OCI-M1 (cell line): ENCODE data around the gene ZNF514.
"Not testable (repeated sequence)": the region's sequence is repeated elsewhere in the genome, so short reads cannot be mapped to it uniquely, and the experiment has no call there.

Experiments
- DNase-seq: peaks from one replicate; lab custom pipeline; 2025; lab: John Stamatoyannopoulos, UW

The ZNF514 gene

DNA sequence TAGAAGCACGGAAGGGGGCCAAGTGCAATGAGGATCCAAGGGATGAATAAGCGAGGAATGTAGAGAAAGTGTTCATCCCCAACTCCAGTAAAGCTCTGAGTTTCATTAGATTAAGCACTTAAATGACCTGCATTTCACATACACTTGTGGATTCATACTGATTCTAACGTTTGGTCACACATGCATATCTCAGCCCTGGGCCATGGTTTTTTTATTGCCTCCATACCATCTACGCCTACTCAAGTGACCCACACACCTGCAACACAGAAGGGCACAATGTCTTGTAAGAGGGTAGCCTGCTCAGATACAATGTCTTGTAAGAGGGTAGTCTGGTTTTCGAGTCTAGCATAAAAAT is 37.5 kb downstream of the ZNF514 start:
- DNase-seq, result no peak

DNA sequence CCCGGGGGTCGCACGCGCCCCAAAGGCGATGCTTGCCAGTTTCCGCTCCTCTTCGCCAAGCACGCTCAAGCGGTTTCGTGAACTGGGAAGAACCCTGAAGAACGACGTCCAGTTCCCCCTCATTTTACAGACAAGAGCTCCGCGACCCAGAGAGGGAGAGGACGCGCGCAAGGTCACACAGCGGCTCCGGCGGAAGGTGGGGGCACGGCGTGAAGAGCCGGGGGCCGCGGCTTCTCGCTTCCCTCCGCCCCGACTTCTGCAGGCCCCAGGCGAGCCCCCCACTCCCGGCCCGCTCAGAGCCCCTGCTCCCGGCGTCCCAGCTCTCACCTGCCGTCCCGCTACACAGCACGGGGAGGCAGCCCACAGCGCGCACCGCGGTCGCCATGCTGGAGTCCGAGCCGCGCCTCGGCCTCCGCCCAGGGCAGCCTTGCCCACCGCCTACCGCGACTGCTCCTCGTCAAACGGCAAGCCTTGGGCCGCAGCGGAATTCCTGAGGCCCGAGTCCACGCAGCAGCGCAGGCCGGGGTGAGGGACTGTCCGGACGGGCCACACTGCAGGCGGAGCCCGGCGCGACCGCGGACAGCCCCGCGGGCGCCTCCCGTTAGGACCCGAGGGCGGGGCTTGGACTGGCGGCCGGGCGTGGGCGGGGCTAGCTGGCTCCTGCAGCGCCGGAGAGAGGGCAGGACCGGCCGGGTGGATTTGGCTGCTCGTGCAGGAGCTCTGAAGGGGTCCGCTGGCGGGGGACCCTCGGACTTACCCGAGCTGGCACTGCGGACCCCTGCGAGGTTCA is 38.0 kb downstream of the ZNF514 start, which contains the start of gene MRPS5:
Gene MRPS5 (minus strand): TSS at position 402 of the 790 bp plus-strand sequence. CDS start 17 bp downstream, at position 385.
- DNase-seq, result peak; percentile 88

DNA sequence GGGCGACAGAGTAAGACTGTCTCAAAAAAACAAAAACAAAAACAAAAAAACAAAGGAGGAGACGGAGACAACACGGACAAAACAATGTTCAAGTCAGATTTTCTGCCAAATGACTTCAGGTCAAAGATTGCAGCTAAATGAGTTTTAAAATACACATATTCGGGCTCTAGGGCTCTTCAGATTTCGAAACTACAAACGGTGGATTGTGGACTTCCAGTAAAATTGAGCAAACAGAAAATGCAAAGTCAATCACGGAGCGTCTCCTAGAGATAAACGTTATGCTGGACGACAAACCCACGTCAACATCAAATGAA is 38.6 kb downstream of the ZNF514 start:
- DNase-seq, result peak; percentile 67

DNA sequence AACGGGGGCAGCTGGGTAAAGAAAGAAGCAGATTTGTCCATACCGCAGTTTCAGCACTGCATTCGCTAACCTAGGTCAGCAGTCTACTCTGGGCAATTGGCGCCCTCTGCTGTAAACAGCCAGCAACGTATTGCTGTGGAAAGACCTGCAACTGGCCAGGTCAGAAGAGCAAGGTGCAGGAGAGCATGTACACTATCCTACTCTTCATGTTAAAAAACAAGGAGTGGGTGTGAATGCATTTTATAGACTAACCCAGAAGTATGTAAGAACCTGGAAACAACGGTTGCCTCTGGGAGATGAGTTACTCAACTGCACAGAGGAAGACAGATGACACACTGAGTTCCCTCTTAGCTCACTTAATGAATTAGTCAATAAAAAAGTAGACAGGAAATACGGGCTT is 44.2 kb downstream of the ZNF514 start:
- peak; percentile 64 for DNase-seq

DNA sequence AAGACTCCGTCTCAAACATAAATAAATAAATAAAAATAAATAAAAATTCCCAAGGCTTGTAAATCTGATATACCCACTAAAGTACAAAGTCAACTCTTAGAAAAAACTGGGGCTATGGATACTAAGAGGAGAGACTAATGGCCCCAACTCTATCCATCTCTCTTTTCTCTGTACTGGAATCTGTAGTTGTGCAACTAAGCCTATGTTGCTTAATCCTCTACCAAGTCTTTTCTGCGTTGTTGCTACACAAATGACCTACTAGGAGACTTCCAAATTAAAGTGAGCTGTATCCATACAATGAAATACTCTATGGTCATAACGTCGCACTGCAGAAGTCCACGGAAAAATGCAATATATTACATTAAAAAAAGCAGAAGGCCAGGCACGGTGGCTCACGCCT is 46.2 kb downstream of the ZNF514 start:
- DNase-seq, result no peak

DNA sequence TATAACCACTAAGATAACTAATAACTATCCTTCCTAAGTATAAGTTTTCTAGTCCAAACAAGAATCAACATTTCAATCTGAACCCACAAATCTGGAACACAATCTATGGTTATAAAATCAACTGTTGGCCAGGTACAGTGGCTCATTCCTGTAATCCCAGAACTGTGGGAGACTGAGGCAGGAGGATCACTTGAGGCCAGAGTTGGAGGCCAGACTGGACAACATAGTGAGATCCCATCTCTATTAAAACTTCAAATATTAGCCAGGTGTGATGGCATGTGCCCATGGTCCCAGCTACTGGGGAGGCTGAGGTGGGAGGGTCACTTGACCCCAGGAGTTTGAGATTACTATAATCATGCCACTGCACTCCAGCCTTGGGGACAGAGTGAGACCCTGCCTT is 49.3 kb downstream of the ZNF514 start:
- DNase-seq, result no peak

DNA sequence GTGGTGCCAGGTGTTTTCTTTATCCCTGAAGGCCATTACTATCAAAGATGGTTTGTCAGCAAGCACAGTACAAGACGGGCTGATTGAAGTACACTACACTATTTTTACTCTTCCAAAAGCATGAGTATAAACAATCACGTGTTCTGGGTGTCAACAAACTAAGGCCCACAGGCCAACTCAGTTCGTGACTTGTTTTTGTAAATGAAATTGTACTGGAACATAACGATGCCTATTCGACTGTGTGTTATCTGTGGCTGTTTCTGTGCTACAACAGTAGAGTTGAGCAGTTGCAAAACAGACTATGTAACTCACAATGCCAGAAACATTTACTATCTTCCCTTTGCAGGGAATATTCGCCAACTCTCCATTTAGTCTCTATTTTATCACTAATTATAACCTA is 50.4 kb downstream of the ZNF514 start:
- no peak for DNase-seq

DNA sequence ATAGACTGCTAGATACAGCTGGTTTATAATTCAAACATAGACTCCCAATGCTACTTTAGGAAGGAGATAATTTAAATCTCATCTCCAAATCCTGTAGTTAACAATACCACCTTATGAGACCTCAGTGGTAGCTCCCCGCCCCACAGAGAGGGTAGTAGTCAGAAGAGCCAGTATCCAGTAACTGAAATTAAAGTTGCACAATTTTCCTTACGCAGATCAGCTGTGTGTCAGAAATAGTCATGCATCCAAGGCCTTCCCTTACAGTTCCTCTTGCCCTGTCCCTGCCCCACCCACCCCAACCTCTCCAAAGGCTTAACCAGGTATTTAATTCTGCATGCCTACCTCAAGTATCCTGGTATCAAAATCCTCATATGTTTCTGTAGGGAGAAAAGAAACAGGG is 53.6 kb downstream of the ZNF514 start:
- DNase-seq, result no peak

DNA sequence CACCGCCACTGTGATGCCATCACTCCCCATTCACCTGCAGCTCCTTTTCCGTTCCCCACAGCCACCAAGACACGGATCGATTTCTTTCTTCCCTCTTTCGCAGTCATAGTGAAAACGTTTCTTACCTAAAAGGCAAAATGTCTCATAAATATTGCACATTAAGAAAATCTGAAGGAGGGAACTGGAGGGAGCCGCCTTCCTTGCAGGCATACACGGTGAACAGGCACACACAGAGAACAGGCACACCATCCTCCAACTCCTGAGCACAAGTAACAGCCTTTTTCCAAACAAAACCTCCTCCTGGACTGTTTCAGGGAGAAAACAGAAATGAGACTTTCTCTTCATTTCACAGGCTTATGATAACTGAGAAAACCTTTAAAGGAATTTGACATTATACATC is 55.0 kb downstream of the ZNF514 start:
- DNase-seq, result no peak

DNA sequence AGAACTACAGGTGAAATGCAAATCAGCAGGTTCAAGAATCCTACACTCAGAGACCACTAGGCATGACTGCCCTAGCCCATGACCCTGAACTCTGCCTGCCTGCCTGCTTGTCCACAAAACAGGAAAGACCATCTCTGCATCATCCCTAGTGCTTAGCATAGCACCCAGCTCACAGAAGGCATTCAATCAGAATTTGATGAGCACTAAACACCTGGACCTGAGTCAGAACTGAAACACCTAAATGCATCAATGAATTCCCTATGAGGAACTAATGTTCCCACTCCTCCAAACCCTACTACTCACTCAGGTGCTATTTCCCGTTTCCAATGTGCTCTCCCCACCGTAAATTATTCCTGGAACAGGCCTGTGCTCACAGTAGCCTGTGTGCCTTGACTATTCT is 59.7 kb downstream of the ZNF514 start:
- DNase-seq, result no peak

DNA sequence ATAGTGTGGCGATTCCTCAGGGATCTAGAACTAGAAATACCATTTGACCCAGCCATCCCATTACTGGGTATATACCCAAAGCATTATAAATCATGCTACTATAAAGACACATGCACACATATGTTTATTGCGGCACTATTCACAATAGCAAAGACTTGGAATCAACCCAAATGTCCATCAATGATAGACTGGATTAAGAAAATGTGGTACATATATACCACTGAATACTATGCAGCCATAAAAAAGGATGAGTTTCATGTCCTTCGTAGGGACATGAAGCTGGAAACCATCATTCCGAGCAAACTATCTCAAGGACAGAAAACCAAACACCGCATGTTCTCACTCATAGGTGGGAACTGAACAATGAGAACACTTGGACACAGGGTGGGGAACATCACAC is 61.4 kb downstream of the ZNF514 start:
- not testable (repeated sequence) for DNase-seq
